Tibial nerve (tissue), 4 donors: ENCODE results near the gene PDE4A.

Experiments used
- CTCF ChIP-seq, 5 experiments: fragments of 200-600 bp in 3 of 5; fragments of 450-650 bp in 2 of 5; sonication (generic) in 3 of 5; IDR thresholded peaks; one replicate each; pipeline ENCODE4 v1.5.1; 2016 to 2019; ENCODE audit warnings: antibody characterized with exemption in 5 of 5, mild to moderate bottlenecking in 3 of 5, moderate library complexity in 2 of 5
- EP300 ChIP-seq, 2 donors: sonication (generic); formaldehyde crosslinking; IDR thresholded peaks; one replicate each; pipeline ENCODE4 v1.6.1; 2017; ENCODE audit warnings: antibody characterized with exemption in 2 of 2, mild to moderate bottlenecking in 1 of 2
- POLR2A ChIP-seq, 2 donors: fragments of 450-650 bp; IDR thresholded peaks; one replicate each; pipeline ENCODE4 v1.6.1; 2017; ENCODE audit warnings: antibody characterized with exemption in 2 of 2, mild to moderate bottlenecking in 2 of 2, moderate library complexity in 2 of 2

- TF ChIP-seq POLR2A (IDR thresholded peaks at IDR 0.05) (no peak), CTCF (IDR thresholded peaks at IDR 0.05) (no peak), EP300 (IDR thresholded peaks at IDR 0.05) (no peak)
These were observed 82.9 kb downstream of the PDE4A start, which contains the start of gene KEAP1 for GRCh38 chr19:10503002-10503789.
